HepG2 (cell line): ENCODE data around the gene ATRN. TPM values are rescaled to one million over a fixed set of nuclear protein-coding genes. Genes with fewer than 3 reads are reported as not detected.

Experiments used
- ARNT2 ChIP-seq: sonication (generic); formaldehyde crosslinking; IDR thresholded peaks from 2 replicates; pipeline ENCODE4 v1.8.0; 2022; ENCODE audit warnings: mild to moderate bottlenecking, low read depth, missing genetic modification reagents, moderate library complexity
- CAMTA2 ChIP-seq: sonication (generic); formaldehyde crosslinking; IDR thresholded peaks from 2 replicates; pipeline ENCODE4 v1.4.0; 2020; ENCODE audit warnings: mild to moderate bottlenecking, missing genetic modification reagents, borderline replicate concordance
- CCAR2 ChIP-seq: fragments of 200-400 bp; formaldehyde crosslinking; optimal IDR thresholded peaks from 2 replicates; pipeline ENCODE3; 2018; ENCODE audit warnings: low read depth, mild to moderate bottlenecking, low read length, moderate library complexity
- EED ChIP-seq: sonication (generic); formaldehyde crosslinking; IDR thresholded peaks from 2 replicates; pipeline ENCODE4 v1.5.0; 2020; ENCODE audit warnings: mild to moderate bottlenecking, missing genetic modification reagents
- EHMT2 ChIP-seq: fragments of 200-600 bp; sonication (generic); IDR thresholded peaks from 2 replicates; pipeline ENCODE4 v1.7.0; 2017; ENCODE audit warnings: antibody characterized with exemption, low read depth, low read length, borderline replicate concordance
- FOXJ3 ChIP-seq: sonication (generic); formaldehyde crosslinking; IDR thresholded peaks from 2 replicates; pipeline ENCODE4 v1.4.0; 2020; ENCODE audit warnings: missing genetic modification reagents, mild to moderate bottlenecking, borderline replicate concordance
- KDM5A ChIP-seq: fragments of 200-600 bp; sonication (generic); IDR thresholded peaks from 2 replicates; pipeline ENCODE4 v1.7.0; 2018; ENCODE audit warnings: antibody characterized with exemption, mild to moderate bottlenecking, low read length, borderline replicate concordance
- NFE2 ChIP-seq: sonication (generic); formaldehyde crosslinking; IDR thresholded peaks from 2 replicates; pipeline ENCODE4 v1.4.0; 2020; ENCODE audit warnings: missing genetic modification reagents
- SMAD1 ChIP-seq: sonication (generic); formaldehyde crosslinking; IDR thresholded peaks from 2 replicates; pipeline ENCODE4 v1.4.0; 2020; ENCODE audit warnings: missing genetic modification reagents, low read depth, mild to moderate bottlenecking, borderline replicate concordance
- ZBTB4 ChIP-seq: sonication (generic); formaldehyde crosslinking; IDR thresholded peaks from 2 replicates; pipeline ENCODE4 v1.4.0; 2020; ENCODE audit warnings: missing genetic modification reagents, mild to moderate bottlenecking, borderline replicate concordance
- ZFAT ChIP-seq: sonication (generic); formaldehyde crosslinking; conservative IDR thresholded peaks from 2 replicates; pipeline ENCODE4 v1.8.1; 2023; ENCODE audit warnings: missing genetic modification reagents, inconsistent platforms
- ZFP91 ChIP-seq: sonication (generic); formaldehyde crosslinking; IDR thresholded peaks from 2 replicates; pipeline ENCODE4 v1.9.0; 2022; ENCODE audit warnings: missing genetic modification reagents, mild to moderate bottlenecking, borderline replicate concordance
- ZMYM4 ChIP-seq: sonication (generic); formaldehyde crosslinking; IDR thresholded peaks from 2 replicates; pipeline ENCODE4 v1.8.1; 2023; ENCODE audit warnings: mild to moderate bottlenecking, missing genetic modification reagents
- ZNF12 ChIP-seq: sonication (generic); formaldehyde crosslinking; IDR thresholded peaks from 2 replicates; pipeline ENCODE4 v1.5.0; 2020; ENCODE audit warnings: missing genetic modification reagents
- ZNF432 ChIP-seq: sonication (generic); formaldehyde crosslinking; IDR thresholded peaks from 2 replicates; pipeline ENCODE4 v1.5.0; 2020; ENCODE audit warnings: missing genetic modification reagents, mild to moderate bottlenecking, borderline replicate concordance
- ZNF512B ChIP-seq: sonication (generic); formaldehyde crosslinking; IDR thresholded peaks from 2 replicates; pipeline ENCODE4 v1.5.1; 2020; ENCODE audit warnings: missing genetic modification reagents, mild to moderate bottlenecking, borderline replicate concordance
- ZNF674 ChIP-seq: sonication (generic); formaldehyde crosslinking; IDR thresholded peaks from 2 replicates; pipeline ENCODE4 v1.5.0; 2020; ENCODE audit warnings: low read depth, mild to moderate bottlenecking, missing genetic modification reagents
- polyA plus RNA-seq, 8 experiments: library from polyadenylated mRNA; depleted of rRNA in 3 of 8; stranded (reverse) in 7 of 8; unstranded in 1 of 8; fragments of >200 nt; fragmentation: Illumina TruSeq in 4 of 8; extraction: Trizol in 4 of 8; gene quantifications; 2 replicates each; pipeline versions ENCODE4 v1.2.1 to v1.2.3, GENCODE V29; 2011 to 2016; ENCODE audit warnings: low read depth in 4 of 8, missing spikeins in 1 of 8, mixed read lengths in 1 of 8; ENCODE audit not compliant: insufficient read depth in 1 of 8
- total RNA-seq, 5 experiments: library from RNA; depleted of rRNA; stranded (reverse); fragments of >200 nt; fragmentation: Illumina TruSeq; extraction: Trizol; gene quantifications; 2 replicates each; pipeline ENCODE4 v1.2.3, GENCODE V29; 2016; ENCODE audit warnings: low read depth in 1 of 5
- TF ChIP-seq, protein P1 (sequence below): sonication (generic); formaldehyde crosslinking; IDR thresholded peaks from 2 replicates; pipeline ENCODE4 v1.5.0; 2020; ENCODE audit warnings: mild to moderate bottlenecking, missing genetic modification reagents

The ATRN gene
- total and polyA plus RNA-seq, 2 of the 13 experiments (the other 11 are each of a cell fraction or from before 2014, with no cell fraction given), result 44.2 to 81.1 TPM

DNA sequence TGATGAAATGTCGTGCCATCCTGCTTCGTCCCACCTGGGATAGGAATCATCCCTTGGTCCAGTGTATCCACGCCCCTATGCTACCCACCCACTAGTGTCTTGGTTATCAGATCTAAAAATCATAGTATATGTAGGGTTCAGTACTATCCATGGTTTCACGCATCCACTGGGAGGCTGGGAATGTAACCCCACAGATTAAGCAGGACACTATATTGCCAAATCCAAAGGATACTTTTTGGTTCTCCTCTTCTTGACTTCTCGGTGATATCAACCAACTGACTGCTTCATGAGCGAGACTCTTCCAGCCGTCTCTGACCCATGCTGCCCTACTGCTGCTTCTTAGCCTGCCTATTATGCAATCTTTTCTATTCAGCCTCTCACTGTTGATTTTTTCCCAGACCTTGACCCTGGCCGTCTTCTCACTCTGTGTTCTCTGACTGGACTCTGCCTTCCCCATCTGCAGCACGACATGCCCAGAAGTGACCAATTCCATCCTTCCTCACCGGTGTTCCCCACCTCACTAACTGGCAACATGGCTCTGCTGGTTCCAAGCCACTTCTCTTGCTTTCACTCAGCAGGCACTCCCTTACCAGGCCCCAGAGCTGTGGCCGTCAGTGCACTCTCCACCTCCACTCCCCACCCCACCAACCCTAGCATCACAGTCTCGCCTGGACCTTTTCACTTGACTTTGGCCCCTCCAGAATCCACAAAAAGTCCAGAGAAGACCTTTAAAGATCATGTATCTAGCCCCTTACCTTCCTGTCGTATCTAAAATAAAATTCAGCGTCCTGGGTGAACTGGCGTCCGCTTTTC is 157.9 kb downstream of the ATRN start (continued):
- TF ChIP-seq FOXJ3 (CRISPR knock-in tag) (peak; percentile 85; the same call in 1 of the 2 replicates), EHMT2 (0 out of 2 replicates have a peak, but pooled peaks have one; percentile 55), CCAR2 (peak; percentile 29), SMAD1 (CRISPR knock-in tag) (no peak), ZNF512B (no peak), ZNF674 (CRISPR knock-in tag) (no peak), ZNF12 (CRISPR knock-in tag) (peak; percentile 40; the same call in 1 of the 2 replicates), NFE2 (CRISPR knock-in tag) (no peak), KDM5A (no peak), ZMYM4 (CRISPR knock-in tag) (peak; percentile 97), ZFAT (CRISPR knock-in tag) (no peak), EED (CRISPR knock-in tag) (no peak; the same call in 1 of the 2 replicates), ZBTB4 (CRISPR knock-in tag) (peak; percentile 72; the same call in 1 of the 2 replicates), CAMTA2 (CRISPR knock-in tag) (no peak; the same call in 1 of the 2 replicates), ARNT2 (CRISPR knock-in tag) (no peak), ZNF432 (CRISPR knock-in tag) (no peak), ZFP91 (CRISPR knock-in tag) (no peak; the same call in 1 of the 2 replicates)
- TF ChIP-seq, protein P1, sequence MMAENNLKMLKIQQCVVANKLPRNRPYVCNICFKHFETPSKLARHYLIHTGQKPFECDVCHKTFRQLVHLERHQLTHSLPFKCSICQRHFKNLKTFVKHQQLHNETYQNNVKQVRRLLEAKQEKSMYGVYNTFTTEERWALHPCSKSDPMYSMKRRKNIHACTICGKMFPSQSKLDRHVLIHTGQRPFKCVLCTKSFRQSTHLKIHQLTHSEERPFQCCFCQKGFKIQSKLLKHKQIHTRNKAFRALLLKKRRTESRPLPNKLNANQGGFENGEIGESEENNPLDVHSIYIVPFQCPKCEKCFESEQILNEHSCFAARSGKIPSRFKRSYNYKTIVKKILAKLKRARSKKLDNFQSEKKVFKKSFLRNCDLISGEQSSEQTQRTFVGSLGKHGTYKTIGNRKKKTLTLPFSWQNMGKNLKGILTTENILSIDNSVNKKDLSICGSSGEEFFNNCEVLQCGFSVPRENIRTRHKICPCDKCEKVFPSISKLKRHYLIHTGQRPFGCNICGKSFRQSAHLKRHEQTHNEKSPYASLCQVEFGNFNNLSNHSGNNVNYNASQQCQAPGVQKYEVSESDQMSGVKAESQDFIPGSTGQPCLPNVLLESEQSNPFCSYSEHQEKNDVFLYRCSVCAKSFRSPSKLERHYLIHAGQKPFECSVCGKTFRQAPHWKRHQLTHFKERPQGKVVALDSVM, result no peak
